Breast epithelium (tissue), 3 donors: ENCODE measurements around the gene HLA-DQA2.

Experiments
- CTCF ChIP-seq, 3 donors: fragments of 450-650 bp; IDR thresholded peaks; one replicate each; pipeline ENCODE4 v1.5.1; 2016 to 2017; ENCODE audit warnings: antibody characterized with exemption in 3 of 3, mild to moderate bottlenecking in 3 of 3, moderate library complexity in 3 of 3
- POLR2A ChIP-seq: fragments of 450-650 bp; IDR thresholded peaks from one replicate; pipeline ENCODE4 v1.6.1; 2016; ENCODE audit warnings: antibody characterized with exemption, mild to moderate bottlenecking, moderate library complexity
- POLR2AphosphoS5 ChIP-seq, 3 donors: sonication (generic); formaldehyde crosslinking; IDR thresholded peaks; one replicate each; pipeline ENCODE4 v1.6.1; 2017; ENCODE audit warnings: antibody characterized with exemption in 3 of 3

DNA sequence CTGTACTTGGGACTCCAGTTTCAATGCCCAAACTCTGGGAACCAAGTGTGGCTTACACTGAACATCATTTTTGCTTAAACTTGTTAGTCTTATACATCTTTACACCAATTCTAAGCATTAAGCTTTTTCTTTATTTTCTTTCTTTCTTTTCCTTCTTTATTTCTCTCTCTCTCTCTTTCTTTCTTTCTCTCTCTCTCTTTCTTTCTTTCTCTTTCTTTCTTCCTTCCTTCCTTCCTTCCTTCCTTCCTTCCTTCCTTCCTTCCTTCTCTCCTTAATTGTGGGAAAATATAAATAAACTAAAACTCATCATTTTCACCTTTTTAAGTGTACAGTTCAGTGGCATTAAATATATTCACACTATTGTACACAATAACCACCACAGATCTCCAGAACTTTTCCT lies 31.6 kb upstream of the HLA-DQA2 start:
- TF ChIP-seq CTCF (IDR thresholded peaks at IDR 0.05) (no peak), POLR2A (no peak), POLR2AphosphoS5 (IDR thresholded peaks at IDR 0.05) (no peak)
